Trophoblast cell (in vitro differentiated cells and primary cell): ENCODE results near the gene GSS.

ENCODE experiments used
- DNase-seq, 2 donors: peaks; one replicate each; pipeline ENCODE4 v3.0.0-alpha.2; 2016
- H2AFZ ChIP-seq: 2 replicates; pipeline ENCODE4 v1.6.1; 2013; ENCODE audit warnings: low read length, moderate library complexity, mild to moderate bottlenecking; ENCODE audit not compliant: insufficient read depth, poor library complexity
- H2AK5ac ChIP-seq: 2 replicates; pipeline ENCODE4 v1.6.1; 2013; ENCODE audit warnings: mild to moderate bottlenecking, low read length
- H2BK120ac ChIP-seq: 2 replicates; pipeline ENCODE4 v1.6.1; 2013; ENCODE audit warnings: low read length, mild to moderate bottlenecking, moderate library complexity; ENCODE audit not compliant: insufficient read depth, poor library complexity
- H2BK12ac ChIP-seq: 2 replicates; pipeline ENCODE4 v1.6.1; 2013; ENCODE audit warnings: mild to moderate bottlenecking, low read length, moderate library complexity
- H2BK5ac ChIP-seq: 2 replicates; pipeline ENCODE4 v1.6.1; 2013; ENCODE audit warnings: low read length, low read depth, moderate library complexity, mild to moderate bottlenecking; ENCODE audit not compliant: poor library complexity
- H3K14ac ChIP-seq: 2 replicates; pipeline ENCODE4 v1.6.1; 2013; ENCODE audit warnings: mild to moderate bottlenecking, low read length
- H3K18ac ChIP-seq: 2 replicates; pipeline ENCODE4 v1.6.1; 2013; ENCODE audit warnings: mild to moderate bottlenecking, low read length
- H3K23ac ChIP-seq: 2 replicates; pipeline ENCODE4 v1.6.1; 2013; ENCODE audit warnings: low read length
- H3K27ac ChIP-seq: 2 replicates; pipeline ENCODE4 v1.5.1; 2013; ENCODE audit warnings: low read depth, mild to moderate bottlenecking, inconsistent platforms, low read length, moderate library complexity
- H3K27me3 ChIP-seq: 2 replicates; pipeline ENCODE4 v1.6.1; 2013; ENCODE audit warnings: inconsistent platforms, mild to moderate bottlenecking, low read length, moderate library complexity; ENCODE audit not compliant: insufficient read depth
- H3K36me3 ChIP-seq, 2 experiments: 1 replicate in 1 of 2; 2 replicates in 1 of 2; pipeline ENCODE4 v1.6.1; 2013; ENCODE audit warnings: low read length in 2 of 2, mild to moderate bottlenecking in 2 of 2, moderate library complexity in 1 of 2; ENCODE audit not compliant: insufficient read depth in 2 of 2, control insufficient read depth in 1 of 2
- H3K4ac ChIP-seq: 2 replicates; pipeline ENCODE4 v1.6.1; 2013; ENCODE audit warnings: low read depth, mild to moderate bottlenecking, low read length, moderate library complexity
- H3K4me1 ChIP-seq, 2 experiments: 1 replicate in 1 of 2; 2 replicates in 1 of 2; pipeline ENCODE4 v1.6.1; 2013; ENCODE audit warnings: low read length in 2 of 2, mild to moderate bottlenecking in 2 of 2, moderate library complexity in 1 of 2; ENCODE audit not compliant: insufficient read depth in 2 of 2, control insufficient read depth in 1 of 2
- H3K4me2 ChIP-seq: 2 replicates; pipeline ENCODE4 v1.6.1; 2013; ENCODE audit warnings: inconsistent platforms, mild to moderate bottlenecking, low read length, moderate library complexity
- H3K4me3 ChIP-seq: 2 replicates; pipeline ENCODE4 v1.5.1; 2013; ENCODE audit warnings: mild to moderate bottlenecking, low read depth, low read length, inconsistent platforms
- H3K79me1 ChIP-seq: one replicate; pipeline ENCODE4 v1.6.1; 2013; ENCODE audit warnings: low read length
- H3K79me2 ChIP-seq: 2 replicates; pipeline ENCODE4 v1.6.1; 2013; ENCODE audit warnings: low read length, mild to moderate bottlenecking; ENCODE audit not compliant: control insufficient read depth, insufficient read depth, poor library complexity
- H3K9ac ChIP-seq: 2 replicates; pipeline ENCODE4 v1.6.1; 2013; ENCODE audit warnings: mild to moderate bottlenecking, low read length
- H3K9me3 ChIP-seq: 2 replicates; pipeline ENCODE4 v1.6.1; 2013; ENCODE audit warnings: low read depth, mild to moderate bottlenecking, control low read depth, inconsistent platforms, low read length; ENCODE audit not compliant: insufficient read depth
- H4K12ac ChIP-seq: 2 replicates; pipeline ENCODE4 v1.6.1; 2013; ENCODE audit warnings: low read depth, mild to moderate bottlenecking, low read length, moderate library complexity
- H4K8ac ChIP-seq: 2 replicates; pipeline ENCODE4 v1.6.1; 2013; ENCODE audit warnings: low read depth, mild to moderate bottlenecking, low read length, moderate library complexity
- H4K91ac ChIP-seq: one replicate; pipeline ENCODE4 v1.6.1; 2013; ENCODE audit warnings: low read depth, mild to moderate bottlenecking, low read length, moderate library complexity
- WGBS: extraction: QIAGEN DNeasy Blood & Tissue Kit; methylation state at CpG from one replicate; pipeline ENCODE4 v1.1.7; 2013; ENCODE audit warnings: missing lambda C conversion rate; ENCODE audit not compliant: insufficient read length, insufficient coverage; ENCODE audit errors: extremely low coverage; 5-methylcytosine and 5-hydroxymethylcytosine counted together

The GSS gene

DNA sequence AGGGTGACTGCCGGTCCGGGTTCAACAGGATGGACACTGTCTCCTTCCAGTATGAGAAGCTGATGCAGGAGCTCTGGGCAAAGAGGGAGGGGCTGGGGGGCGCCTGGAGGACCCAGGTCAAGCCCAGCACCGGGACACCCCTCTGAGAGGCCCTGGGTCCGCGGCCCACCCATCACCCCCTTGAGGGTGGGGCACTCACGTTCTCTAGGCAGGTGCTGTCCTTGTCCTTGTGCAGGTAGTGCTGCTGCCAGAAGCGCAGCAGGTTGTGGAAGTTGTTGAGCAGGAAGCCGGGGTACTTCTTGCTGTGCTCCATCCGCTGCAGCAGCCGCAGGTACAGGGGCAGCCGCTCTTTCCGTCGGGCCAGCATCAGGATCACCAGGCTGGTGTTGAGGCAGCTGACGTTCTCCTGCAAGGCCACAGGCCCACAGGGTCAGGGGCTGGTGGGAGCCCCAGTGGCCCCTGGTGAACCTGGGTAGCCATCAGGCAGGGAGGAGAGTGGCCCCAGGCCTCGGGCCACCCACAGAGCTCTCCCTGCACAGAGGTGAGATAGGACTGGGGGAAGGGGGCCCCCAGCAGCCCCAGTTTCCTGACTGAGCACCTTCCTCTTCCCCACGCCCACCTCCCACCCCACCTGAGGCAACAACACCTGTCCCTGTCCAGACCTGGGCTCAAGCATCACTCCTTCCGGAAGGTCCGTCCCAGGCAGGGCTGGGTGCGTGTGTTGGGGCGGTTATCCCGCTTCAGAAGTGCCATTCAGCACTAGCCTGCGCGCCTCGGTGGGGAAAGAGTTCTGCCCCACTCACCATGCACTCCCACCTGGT is 47.8 kb upstream of the GSS start:
- Histone ChIP-seq H4K91ac (no peak overlapping the region), H2BK5ac (no peak overlapping the region), H3K27ac (no peak overlapping the region), H3K14ac (no peak overlapping the region), H2BK12ac (no peak overlapping the region), H3K18ac (no peak overlapping the region), H2BK120ac (no peak overlapping the region), H2AFZ (no peak overlapping the region), H4K8ac (no peak overlapping the region), H3K4me1 (no peaks in the 10 kb centered on the region), H3K36me3 (peaks cover 94 to 95% of the 10 kb centered on the region in 2 experiments), H3K9me3 (no peaks in the 10 kb centered on the region), H3K4me3 (no peak overlapping the region), H3K4me2 (no peak overlapping the region), H3K4ac (no peak overlapping the region), H3K27me3 (no peaks in the 10 kb centered on the region), H4K12ac (no peak overlapping the region), H3K79me2 (no peaks in the 10 kb centered on the region), H3K79me1 (no peaks in the 10 kb centered on the region), H3K23ac (no peak overlapping the region), H3K9ac (no peak overlapping the region), H2AK5ac (no peak overlapping the region)
- DNase-seq, result no peak
- WGBS, result no CpG with 5 or more reads among the region's 25 CpGs

DNA sequence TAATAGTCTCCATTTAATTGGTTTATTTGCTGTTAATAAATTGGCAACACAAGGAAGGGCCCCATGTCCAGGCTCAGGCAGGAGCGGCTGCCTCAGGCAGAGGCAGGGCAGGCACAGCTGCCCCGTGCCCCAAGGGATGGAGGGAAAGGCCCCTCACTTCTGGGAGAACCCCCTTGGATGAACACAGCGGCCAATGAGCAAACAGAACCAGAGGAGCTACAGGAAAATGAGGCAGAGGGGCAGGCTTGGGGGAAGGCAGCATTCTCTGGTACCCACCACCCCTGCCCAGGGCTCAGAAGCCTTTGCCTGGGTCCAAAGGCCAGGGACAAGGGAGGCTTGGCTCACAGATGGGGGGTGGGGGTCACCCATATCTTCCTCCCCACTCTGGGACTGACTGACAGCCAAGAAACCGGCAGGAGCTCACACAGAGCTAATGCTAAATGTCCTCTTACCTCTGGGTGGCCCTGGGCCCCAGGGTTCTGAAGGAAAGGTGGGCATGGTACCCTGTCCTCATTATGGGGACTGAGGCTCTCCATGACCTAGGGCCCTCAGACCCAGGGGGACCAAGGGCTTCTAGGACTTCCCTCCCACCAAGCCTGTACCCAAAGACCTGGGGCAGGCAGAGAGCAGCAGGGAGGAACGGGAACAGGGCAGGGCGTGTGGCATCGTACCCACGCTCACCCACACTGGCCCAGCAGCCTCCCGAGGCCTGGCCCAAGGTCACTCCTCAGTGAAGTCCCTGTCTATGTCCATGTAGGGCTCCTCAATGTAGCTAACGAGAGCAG is 47.0 kb upstream of the GSS start:
- Histone ChIP-seq H3K23ac (no peak overlapping the region), H3K4me3 (no peak overlapping the region), H3K79me2 (no peaks in the 10 kb centered on the region), H2AK5ac (no peak overlapping the region), H2AFZ (no peak overlapping the region), H2BK120ac (no peak overlapping the region), H3K14ac (no peak overlapping the region), H4K91ac (no peak overlapping the region), H3K9me3 (no peaks in the 10 kb centered on the region), H3K36me3 (peaks cover 92 to 95% of the 10 kb centered on the region in 2 experiments), H2BK12ac (no peak overlapping the region), H2BK5ac (no peak overlapping the region), H3K4me2 (no peak overlapping the region), H3K9ac (no peak overlapping the region), H3K27me3 (no peaks in the 10 kb centered on the region), H4K8ac (no peak overlapping the region), H3K79me1 (no peaks in the 10 kb centered on the region), H3K4ac (no peak overlapping the region), H3K18ac (no peak overlapping the region), H4K12ac (no peak overlapping the region), H3K27ac (no peak overlapping the region), H3K4me1 (no peaks in the 10 kb centered on the region)
- no peak for DNase-seq
- no CpG with 5 or more reads among the region's 10 CpGs for WGBS

DNA sequence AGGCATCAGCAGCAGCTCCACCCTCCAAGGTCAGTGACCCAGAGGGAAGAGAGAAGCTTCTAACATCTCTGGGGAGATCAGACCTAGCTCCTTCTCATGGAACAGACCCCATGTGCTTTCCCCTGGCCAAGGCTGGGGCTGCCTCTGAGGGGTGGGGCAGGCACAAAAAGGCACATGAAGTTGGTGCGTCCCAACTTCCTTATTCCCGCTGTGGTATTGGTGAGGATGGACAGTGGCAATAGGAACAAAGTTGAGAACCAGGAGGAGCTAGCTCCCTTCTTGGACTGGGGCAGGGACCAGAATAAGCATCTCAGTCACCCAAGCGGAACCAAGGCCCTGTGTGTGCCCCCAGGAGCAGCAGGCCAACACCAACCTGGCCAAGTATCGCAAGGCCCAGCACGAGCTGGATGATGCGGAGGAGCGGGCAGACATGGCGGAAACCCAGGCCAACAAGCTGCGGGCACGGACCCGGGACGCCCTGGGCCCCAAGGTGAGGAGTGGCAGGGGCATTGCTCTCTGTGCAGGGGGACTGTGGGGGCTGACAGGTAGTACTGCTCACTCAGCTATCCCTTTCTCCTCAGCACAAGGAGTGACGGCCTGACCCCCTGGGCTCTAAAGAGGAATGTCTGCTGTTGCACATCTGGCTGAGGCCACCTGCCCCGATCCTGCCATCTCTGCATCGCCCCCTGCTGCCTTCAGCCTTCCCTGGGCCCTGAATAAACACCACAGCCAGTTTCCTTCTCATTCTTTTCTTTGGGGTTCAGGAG is 46.2 kb upstream of the GSS start:
- H3K9me3 ChIP-seq, result no peaks in the 10 kb centered on the region
- H3K23ac ChIP-seq, result no peak overlapping the region
- H3K79me2 ChIP-seq, result no peaks in the 10 kb centered on the region
- H3K14ac ChIP-seq, result no peak overlapping the region
- H4K8ac ChIP-seq, result no peak overlapping the region
- H2BK5ac ChIP-seq, result no peak overlapping the region
- H3K4me3 ChIP-seq, result no peak overlapping the region
- no peaks in the 10 kb centered on the region for H3K79me1 ChIP-seq
- H3K36me3 ChIP-seq, result peaks cover 93 to 97% of the 10 kb centered on the region in 2 experiments
- H4K91ac ChIP-seq, result no peak overlapping the region
- no peaks in the 10 kb centered on the region for H3K27me3 ChIP-seq
- no peak for DNase-seq
- H3K18ac ChIP-seq, result no peak overlapping the region
- no peak overlapping the region for H2AK5ac ChIP-seq
- H3K27ac ChIP-seq, result no peak overlapping the region
- no peak overlapping the region for H3K4ac ChIP-seq
- H3K9ac ChIP-seq, result no peak overlapping the region
- no peak overlapping the region for H2BK120ac ChIP-seq
- no peak overlapping the region for H2BK12ac ChIP-seq
- no peaks in the 10 kb centered on the region for H3K4me1 ChIP-seq
- no CpG with 5 or more reads among the region's 15 CpGs for whole genome bisulfite sequencing
- no peak overlapping the region for H3K4me2 ChIP-seq
- no peak overlapping the region for H2AFZ ChIP-seq
- H4K12ac ChIP-seq, result no peak overlapping the region

DNA sequence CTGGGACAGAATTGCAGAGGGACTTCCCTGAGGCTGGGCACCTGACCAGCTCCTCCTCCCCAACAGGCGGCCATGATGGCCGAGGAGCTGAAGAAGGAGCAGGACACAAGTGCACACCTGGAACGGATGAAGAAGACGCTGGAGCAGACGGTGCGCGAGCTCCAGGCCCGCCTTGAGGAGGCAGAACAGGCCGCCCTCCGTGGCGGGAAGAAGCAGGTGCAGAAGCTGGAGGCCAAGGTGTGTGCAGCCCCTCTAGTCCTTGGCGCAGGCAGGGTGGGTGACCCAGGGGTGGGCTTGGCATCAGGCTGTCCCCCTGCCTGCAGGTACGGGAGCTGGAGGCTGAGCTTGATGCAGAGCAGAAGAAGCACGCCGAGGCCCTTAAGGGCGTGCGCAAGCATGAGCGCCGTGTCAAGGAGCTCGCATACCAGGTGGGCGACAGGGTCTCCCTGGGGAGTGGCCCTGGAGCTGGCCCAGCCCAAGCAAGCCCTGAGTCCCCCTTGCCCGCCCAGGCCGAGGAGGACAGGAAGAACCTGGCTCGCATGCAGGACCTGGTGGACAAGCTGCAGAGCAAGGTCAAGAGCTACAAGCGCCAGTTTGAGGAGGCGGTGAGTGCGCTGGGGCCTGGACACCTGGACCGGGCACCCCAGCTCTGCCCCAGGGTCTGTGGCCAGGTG is 45.5 kb upstream of the GSS start:
- H4K91ac ChIP-seq, result no peak overlapping the region
- H3K79me2 ChIP-seq, result no peaks in the 10 kb centered on the region
- no peak overlapping the region for H4K12ac ChIP-seq
- peaks cover 92 to 97% of the 10 kb centered on the region in 2 experiments for H3K36me3 ChIP-seq
- no peaks in the 10 kb centered on the region for H3K9me3 ChIP-seq
- H3K4ac ChIP-seq, result no peak overlapping the region
- no peak overlapping the region for H3K27ac ChIP-seq
- H3K27me3 ChIP-seq, result no peaks in the 10 kb centered on the region
- H3K14ac ChIP-seq, result no peak overlapping the region
- no peaks in the 10 kb centered on the region for H3K4me1 ChIP-seq
- H4K8ac ChIP-seq, result no peak overlapping the region
- H3K9ac ChIP-seq, result no peak overlapping the region
- no peak for DNase-seq
- H2BK120ac ChIP-seq, result no peak overlapping the region
- WGBS, result no CpG with 5 or more reads among the region's 28 CpGs
- H2AFZ ChIP-seq, result no peak overlapping the region
- H2BK5ac ChIP-seq, result no peak overlapping the region
- no peak overlapping the region for H3K23ac ChIP-seq
- H3K4me3 ChIP-seq, result no peak overlapping the region
- H2BK12ac ChIP-seq, result no peak overlapping the region
- H3K4me2 ChIP-seq, result no peak overlapping the region
- H2AK5ac ChIP-seq, result no peak overlapping the region
- H3K18ac ChIP-seq, result no peak overlapping the region
- no peaks in the 10 kb centered on the region for H3K79me1 ChIP-seq
